IPS-15b (cell line): ENCODE measurements around the gene NPC1.
"Not testable (repeated sequence)": the region's sequence is repeated elsewhere in the genome, so short reads cannot be mapped to it uniquely, and the experiment has no call there.

ENCODE experiments used
- H3K27me3 ChIP-seq: one replicate; pipeline ENCODE4 v1.6.1; 2013; ENCODE audit warnings: low read length; ENCODE audit not compliant: control insufficient read depth, insufficient read depth
- H3K36me3 ChIP-seq: one replicate; pipeline ENCODE4 v1.6.1; 2013; ENCODE audit warnings: low read length; ENCODE audit not compliant: control insufficient read depth, insufficient read depth
- H3K4me1 ChIP-seq: one replicate; pipeline ENCODE4 v1.6.1; 2013; ENCODE audit warnings: mild to moderate bottlenecking, low read length; ENCODE audit not compliant: control insufficient read depth, insufficient read depth
- H3K4me3 ChIP-seq: one replicate; pipeline ENCODE4 v1.5.1; 2013; ENCODE audit warnings: low read depth, low read length
- H3K9ac ChIP-seq: one replicate; pipeline ENCODE4 v1.6.1; 2013; ENCODE audit warnings: low read depth, mild to moderate bottlenecking, low read length
- H3K9me3 ChIP-seq: one replicate; pipeline ENCODE4 v1.6.1; 2013; ENCODE audit warnings: mild to moderate bottlenecking, low read length; ENCODE audit not compliant: control insufficient read depth, insufficient read depth

NPC1 gene

GRCh38 chr18:23572012-23572411 lies 14.3 kb downstream of the NPC1 start:
- no peak overlapping the region for H3K4me3 ChIP-seq
- no peaks in the 10 kb centered on the region for H3K9me3 ChIP-seq
- peaks cover 17% of the 10 kb centered on the region for H3K36me3 ChIP-seq
- H3K27me3 ChIP-seq: no peaks in the 10 kb centered on the region
- no peak overlapping the region for H3K9ac ChIP-seq
- no peaks in the 10 kb centered on the region for H3K4me1 ChIP-seq

- no peaks in the 10 kb centered on the region for H3K27me3 ChIP-seq
Observed at GRCh38 chr18:23570912-23571504, 15.3 kb downstream of the NPC1 start.

GRCh38 chr18:23569299-23570063 lies 16.8 kb downstream of the NPC1 start:
- peaks cover 20% of the 10 kb centered on the region for H3K36me3 ChIP-seq
- no peak overlapping the region for H3K9ac ChIP-seq
- H3K27me3 ChIP-seq: no peaks in the 10 kb centered on the region
- no peak overlapping the region for H3K4me3 ChIP-seq
- H3K9me3 ChIP-seq: no peaks in the 10 kb centered on the region
- no peaks in the 10 kb centered on the region for H3K4me1 ChIP-seq

More at GRCh38 chr18:23570912-23571504, 15.3 kb downstream of the NPC1 start:
- no peak overlapping the region for H3K4me3 ChIP-seq
- no peaks in the 10 kb centered on the region for H3K4me1 ChIP-seq
- no peaks in the 10 kb centered on the region for H3K9me3 ChIP-seq
- peaks cover 18% of the 10 kb centered on the region for H3K36me3 ChIP-seq
- no peak overlapping the region for H3K9ac ChIP-seq

GRCh38 chr18:23568281-23569138 lies 17.8 kb downstream of the NPC1 start:
- Histone ChIP-seq H3K27me3 (no peaks in the 10 kb centered on the region), H3K36me3 (peaks cover 20% of the 10 kb centered on the region), H3K4me1 (no peaks in the 10 kb centered on the region)

GRCh38 chr18:23567671-23568070 lies 18.6 kb downstream of the NPC1 start:
- Histone ChIP-seq H3K4me3 (no peak overlapping the region), H3K36me3 (peaks cover 19% of the 10 kb centered on the region), H3K9me3 (no peaks in the 10 kb centered on the region), H3K4me1 (no peaks in the 10 kb centered on the region), H3K27me3 (no peaks in the 10 kb centered on the region), H3K9ac (no peak overlapping the region)

More at GRCh38 chr18:23568281-23569138, 17.8 kb downstream of the NPC1 start:
- Histone ChIP-seq H3K9me3 (no peaks in the 10 kb centered on the region), H3K9ac (no peak overlapping the region), H3K4me3 (no peak overlapping the region)

- no peaks in the 10 kb centered on the region for H3K9me3 ChIP-seq
- peaks cover 19% of the 10 kb centered on the region for H3K36me3 ChIP-seq
- no peak overlapping the region for H3K4me3 ChIP-seq
- H3K4me1 ChIP-seq: no peaks in the 10 kb centered on the region
- no peak overlapping the region for H3K9ac ChIP-seq
- no peaks in the 10 kb centered on the region for H3K27me3 ChIP-seq
Observed at GRCh38 chr18:23565916-23566547, 20.3 kb downstream of the NPC1 start.

GRCh38 chr18:23563377-23564043 lies 22.8 kb downstream of the NPC1 start:
- H3K9me3 ChIP-seq: no peaks in the 10 kb centered on the region
- no peaks in the 10 kb centered on the region for H3K4me1 ChIP-seq
- no peak overlapping the region for H3K9ac ChIP-seq
- no peaks in the 10 kb centered on the region for H3K27me3 ChIP-seq
- H3K36me3 ChIP-seq: peaks cover 15% of the 10 kb centered on the region
- H3K4me3 ChIP-seq: no peak overlapping the region

- no peak overlapping the region for H3K9ac ChIP-seq
- H3K4me1 ChIP-seq: no peaks in the 10 kb centered on the region
- H3K4me3 ChIP-seq: no peak overlapping the region
- no peaks in the 10 kb centered on the region for H3K27me3 ChIP-seq
- no peaks in the 10 kb centered on the region for H3K9me3 ChIP-seq
- peaks cover 17% of the 10 kb centered on the region for H3K36me3 ChIP-seq
Observed at GRCh38 chr18:23560186-23560585, 26.1 kb downstream of the NPC1 start.

- H3K36me3 ChIP-seq: peaks cover 38% of the 10 kb centered on the region
- not testable (repeated sequence) for H3K4me3 ChIP-seq
Observed at GRCh38 chr18:23557511-23557910, 28.8 kb downstream of the NPC1 start.

GRCh38 chr18:23556145-23556780 lies 30.0 kb downstream of the NPC1 start:
- Histone ChIP-seq H3K4me1 (no peaks in the 10 kb centered on the region), H3K36me3 (peaks cover 46% of the 10 kb centered on the region), H3K9ac (no peak overlapping the region), H3K9me3 (no peaks in the 10 kb centered on the region), H3K4me3 (no peak overlapping the region), H3K27me3 (no peaks in the 10 kb centered on the region)

More at GRCh38 chr18:23557511-23557910, 28.8 kb downstream of the NPC1 start:
- not testable (repeated sequence) for H3K4me1 ChIP-seq, H3K9ac ChIP-seq, H3K27me3 ChIP-seq, H3K9me3 ChIP-seq
